ENCODE measurements around the gene ORMDL3. TPM values are rescaled to one million over a fixed set of nuclear protein-coding genes. Genes with fewer than 3 reads are reported as not detected.
"Not testable (repeated sequence)": the region's sequence is repeated elsewhere in the genome, so short reads cannot be mapped to it uniquely, and the experiment has no call there.

ORMDL3 gene
- total and polyA plus RNA-seq, 4 experiments from 2014 or later = 79.6 to 161 (median 88.8) TPM

DNA sequence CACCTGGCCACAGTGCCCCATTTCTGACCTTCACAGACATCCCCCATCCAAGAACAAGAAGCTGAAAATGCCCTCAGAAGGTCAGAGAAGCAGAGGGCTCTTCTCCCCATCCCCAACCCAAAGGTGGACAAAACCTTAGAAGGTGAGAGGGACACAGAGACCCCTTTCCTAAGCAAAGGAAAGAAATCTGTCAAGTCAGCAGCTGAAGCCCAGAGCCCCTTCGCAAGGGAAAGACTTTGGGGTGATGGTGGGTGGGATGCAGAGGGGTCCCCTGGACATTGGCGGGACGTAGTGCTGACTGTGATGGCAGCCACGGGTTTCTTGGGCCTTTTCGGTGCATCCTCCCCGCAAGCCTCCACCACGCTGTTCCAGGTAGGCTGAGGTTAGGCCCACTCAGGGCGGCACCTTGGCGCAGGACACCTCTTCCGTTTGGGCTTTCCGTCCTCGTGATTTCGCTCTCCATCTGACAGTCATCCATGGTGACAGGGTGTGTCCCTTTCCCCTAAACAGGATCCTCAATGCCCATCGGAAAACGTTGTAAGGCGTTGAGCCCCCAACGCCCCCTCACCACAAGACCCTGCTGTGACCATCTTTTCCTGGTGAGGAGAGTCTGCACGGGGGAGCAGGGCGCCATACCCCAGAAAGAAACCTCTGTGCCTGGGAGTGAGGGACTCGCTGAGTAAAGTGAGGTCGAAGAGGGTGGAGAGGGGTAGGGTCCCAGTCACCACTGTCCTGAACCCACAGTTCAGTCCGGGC is 24.7 kb upstream of the ORMDL3 start:
- POLR2A ChIA-PET (ENCODE audit: partially characterized antibody) = interaction anchor here (3.2 to 3.9 kb wide), 2 partner anchors 25 to 29 kb away, joined by 18 to 52 read pairs; partner anchors contain the start of genes LRRC3C, ORMDL3 and PSMD3
- Histone ChIP-seq H3K9me3 (ENCODE audit: control insufficient read depth in 1 of 2, low read length in 2 of 2) (no peaks in the 10 kb centered on the region), H3K27me3 (ENCODE audit: insufficient read depth, low read length) (no peaks in the 10 kb centered on the region), H3K27ac (ENCODE audit: low read depth, low read length) (no peak overlapping the region), H3K36me3 (ENCODE audit: insufficient read depth, low read length) (no peaks in the 10 kb centered on the region), H3K4me3 (ENCODE audit: low read length in 2 of 2) (peak overlapping the region in 1 of 2 donors; percentile 63), H3K4me1 (ENCODE audit: insufficient read depth, low read length) (peaks cover 12% of the 10 kb centered on the region)
- Mint-ChIP-seq H3K27me3 (no peaks in the 10 kb centered on the region), H3K9me3 (no peaks in the 10 kb centered on the region), H3K4me3 (peak overlapping the region; percentile 51 to 79 (median 68)), H3K27ac (peak overlapping the region; percentile 23 to 88 (median 57)), H3K4me1 (peaks cover 8 to 23% (median 11%) of the 10 kb centered on the region in 4 donors), H3K36me3 (no peaks in the 10 kb centered on the region)
- no peak for DNase-seq
- CTCF ChIA-PET (ENCODE audit: partially characterized antibody) = interaction anchor here (14.6 kb wide), 1 partner anchor 28 kb away, joined by 197 read pairs; the partner anchor contains the start of gene PSMD3
- intact Hi-C loops (cut with micrococcal nuclease) = loop anchor here (1.0 to 10.0 kb wide), 3 partner anchors 25 to 197 kb away; partner anchors contain the start of genes LRRC3C and ORMDL3

DNA sequence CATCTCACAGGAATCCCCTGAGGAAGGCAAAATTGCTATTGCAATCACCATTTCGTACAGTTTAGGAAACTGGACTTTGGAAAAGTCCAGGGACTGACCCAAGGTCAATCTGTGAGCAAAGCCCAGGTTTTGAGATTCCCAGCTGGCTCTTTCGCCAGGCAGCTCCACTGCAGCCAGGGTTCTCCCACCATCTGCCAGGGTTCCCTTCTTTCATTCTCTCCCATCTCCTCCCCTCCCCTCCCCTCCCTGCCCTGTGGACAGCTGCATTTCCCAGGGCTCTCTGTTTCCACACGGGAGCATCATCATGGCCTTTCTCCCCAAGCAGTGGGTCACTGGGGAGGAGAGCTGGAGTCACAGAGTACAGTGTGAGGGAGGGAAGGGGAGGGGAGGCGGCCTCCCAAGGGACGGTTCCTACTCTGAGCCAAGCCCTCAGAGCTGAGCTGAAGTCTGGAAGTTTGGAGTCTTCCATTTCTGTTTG is 23.5 kb upstream of the ORMDL3 start:
- Mint-ChIP-seq H3K9me3 (no peaks in the 10 kb centered on the region), H3K4me3 (no peak overlapping the region), H3K36me3 (no peaks in the 10 kb centered on the region), H3K4me1 (peaks cover 8 to 23% (median 11%) of the 10 kb centered on the region in 4 donors), H3K27me3 (no peaks in the 10 kb centered on the region), H3K27ac (no peak overlapping the region)
- no peak overlapping the region for H3K4me3 ChIP-seq (ENCODE audit: low read length in 2 of 2)
- ChIA-PET CTCF (ENCODE audit: partially characterized antibody) (no interaction called here), POLR2A (ENCODE audit: partially characterized antibody) (interaction anchor here (1.2 kb wide), 1 partner anchor 25 kb away, joined by 3 read pairs; no protein-coding TSS in a partner anchor)
- no peak for DNase-seq
- intact Hi-C loops (cut with micrococcal nuclease) = loop anchor here (10.0 kb wide), 1 partner anchor 196 kb away; no protein-coding TSS in a partner anchor
- H3K9me3 ChIP-seq (ENCODE audit: control insufficient read depth in 1 of 2, low read length in 2 of 2) = no peaks in the 10 kb centered on the region
- no peaks in the 10 kb centered on the region for H3K36me3 ChIP-seq (ENCODE audit: insufficient read depth, low read length)
- H3K4me1 ChIP-seq (ENCODE audit: insufficient read depth, low read length) = peaks cover 12% of the 10 kb centered on the region
- no peaks in the 10 kb centered on the region for H3K27me3 ChIP-seq (ENCODE audit: insufficient read depth, low read length)
- H3K27ac ChIP-seq (ENCODE audit: low read depth, low read length) = no peak overlapping the region

DNA sequence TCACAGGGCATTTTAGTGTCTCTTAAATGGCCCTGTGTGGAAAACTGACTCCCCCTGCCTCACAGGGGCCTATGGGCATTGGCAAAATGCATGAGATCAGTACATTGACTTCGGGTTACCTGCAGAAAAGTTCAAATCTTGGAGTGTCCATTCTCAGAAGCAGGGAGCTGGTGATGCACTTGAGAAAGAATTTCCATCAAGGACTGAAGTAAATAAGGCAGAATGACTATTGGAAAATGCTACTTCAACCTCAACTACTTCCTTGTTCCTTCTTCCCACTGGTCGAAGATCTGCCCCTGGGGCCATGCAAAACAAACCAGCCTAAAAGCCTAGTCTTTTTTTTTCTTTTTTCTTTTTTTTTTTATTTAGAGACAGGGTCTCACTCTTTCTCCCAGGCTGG is 21.6 kb upstream of the ORMDL3 start:
- Mint-ChIP-seq H3K27ac (peak overlapping the region in 1 of 7 donors; percentile 44), H3K4me3 (no peak overlapping the region), H3K36me3 (no peaks in the 10 kb centered on the region), H3K27me3 (no peaks in the 10 kb centered on the region), H3K4me1 (peaks cover 8 to 23% (median 11%) of the 10 kb centered on the region in 4 donors), H3K9me3 (no peaks in the 10 kb centered on the region)
- H3K4me3 ChIP-seq (ENCODE audit: low read length in 2 of 2) = no peak overlapping the region
- H3K4me1 ChIP-seq (ENCODE audit: insufficient read depth, low read length) = peaks cover 12% of the 10 kb centered on the region
- no peak overlapping the region for H3K27ac ChIP-seq (ENCODE audit: low read depth, low read length)
- H3K27me3 ChIP-seq (ENCODE audit: insufficient read depth, low read length) = no peaks in the 10 kb centered on the region
- no peaks in the 10 kb centered on the region for H3K36me3 ChIP-seq (ENCODE audit: insufficient read depth, low read length)
- no peak for DNase-seq
- intact Hi-C loops (cut with micrococcal nuclease) = no loop called here
- no peaks in the 10 kb centered on the region for H3K9me3 ChIP-seq (ENCODE audit: control insufficient read depth in 1 of 2, low read length in 2 of 2)
- ChIA-PET CTCF (ENCODE audit: partially characterized antibody) (no interaction called here), POLR2A (ENCODE audit: partially characterized antibody) (interaction anchor here (0.5 to 1.4 kb wide), 2 partner anchors 23 to 30 kb away, joined by 3 read pairs; no protein-coding TSS in a partner anchor)

DNA sequence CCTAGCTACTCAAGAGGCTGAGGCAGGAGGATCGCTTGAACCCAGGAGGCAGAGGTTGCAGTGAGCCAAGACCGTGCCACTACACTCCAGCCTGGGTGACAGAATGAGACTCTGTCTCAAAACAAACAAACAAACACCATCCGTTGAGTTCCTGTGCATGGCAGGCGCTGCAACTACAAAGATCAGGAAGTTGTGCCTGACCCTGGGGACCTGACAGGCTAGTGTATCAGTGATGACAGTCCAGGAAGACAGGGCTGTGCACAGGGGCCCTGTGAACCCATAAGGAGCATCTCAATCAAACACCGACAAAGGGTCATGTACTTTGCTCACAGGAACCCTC is 21.1 kb upstream of the ORMDL3 start:
- H3K36me3 ChIP-seq (ENCODE audit: insufficient read depth, low read length); H3K27ac ChIP-seq (ENCODE audit: low read depth, low read length); intact Hi-C loops (cut with micrococcal nuclease); H3K9me3 ChIP-seq (ENCODE audit: control insufficient read depth in 1 of 2, low read length in 2 of 2); H3K4me1 ChIP-seq (ENCODE audit: insufficient read depth, low read length); H3K9me3 Mint-ChIP-seq; H3K27me3 Mint-ChIP-seq; H3K4me3 ChIP-seq (ENCODE audit: low read length in 2 of 2); H3K4me3 Mint-ChIP-seq; DNase-seq; H3K36me3 Mint-ChIP-seq; H3K27me3 ChIP-seq (ENCODE audit: insufficient read depth, low read length): not testable (repeated sequence)
- POLR2A ChIA-PET (ENCODE audit: partially characterized antibody) = interaction anchor here (1.4 kb wide), 1 partner anchor 22 kb away, joined by 3 read pairs; no protein-coding TSS in a partner anchor
- peak overlapping the region in 2 of 7 donors; percentile 9 to 44 for H3K27ac Mint-ChIP-seq
- CTCF ChIA-PET (ENCODE audit: partially characterized antibody) = interaction anchor here (1.2 kb wide), 1 partner anchor 326 kb away, joined by 4 read pairs; no protein-coding TSS in a partner anchor
- peaks cover 6 to 19% (median 8%) of the 10 kb centered on the region in 4 donors for H3K4me1 Mint-ChIP-seq

DNA sequence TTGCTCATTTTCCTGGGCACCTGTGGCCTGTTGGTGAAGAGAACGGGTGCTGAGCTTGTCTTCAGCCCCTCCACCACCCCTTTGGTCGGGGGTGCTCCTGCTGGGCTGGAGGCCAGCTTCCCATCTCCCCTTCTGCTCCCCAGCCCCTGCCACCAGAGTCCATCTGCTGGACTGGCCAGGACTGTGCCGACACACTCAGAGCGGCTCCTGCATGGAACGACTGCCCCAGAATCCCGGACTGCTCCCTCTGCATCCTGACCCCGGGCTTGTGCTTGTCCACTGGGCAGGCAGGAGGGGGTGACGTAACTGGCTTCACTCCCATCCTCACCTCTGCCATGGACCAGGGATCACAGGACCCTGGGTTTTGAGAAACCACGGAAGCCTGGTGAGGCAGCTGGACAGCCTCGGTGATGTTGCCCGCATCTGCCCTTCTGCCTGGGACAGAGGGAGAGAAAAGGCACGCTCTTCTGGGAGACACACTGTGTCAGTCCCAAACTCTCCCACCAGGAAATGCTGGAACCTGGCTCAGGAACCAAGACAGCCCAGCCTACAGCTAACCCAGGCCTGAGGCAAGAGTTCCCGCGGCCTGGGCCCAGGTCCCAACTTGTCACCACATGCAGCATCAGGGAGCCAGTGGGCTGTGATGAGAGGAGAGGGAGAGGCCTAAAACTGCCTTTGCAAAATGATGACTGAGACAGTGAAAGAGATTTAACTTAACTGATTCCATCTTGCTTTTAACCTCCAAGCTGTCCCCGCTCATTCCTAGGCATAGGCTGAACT is 19.3 kb upstream of the ORMDL3 start:
- Mint-ChIP-seq H3K27ac (no peak overlapping the region), H3K36me3 (no peaks in the 10 kb centered on the region), H3K4me3 (no peak overlapping the region), H3K4me1 (peaks cover 0 to 8% (median 3%) of the 10 kb centered on the region in 4 donors), H3K27me3 (no peaks in the 10 kb centered on the region), H3K9me3 (no peaks in the 10 kb centered on the region)
- H3K4me3 ChIP-seq (ENCODE audit: low read length in 2 of 2) = no peak overlapping the region
- no peaks in the 10 kb centered on the region for H3K4me1 ChIP-seq (ENCODE audit: insufficient read depth, low read length)
- no peaks in the 10 kb centered on the region for H3K36me3 ChIP-seq (ENCODE audit: insufficient read depth, low read length)
- no peak overlapping the region for H3K27ac ChIP-seq (ENCODE audit: low read depth, low read length)
- ChIA-PET CTCF (ENCODE audit: partially characterized antibody) (interaction anchor here (1.3 kb wide), 1 partner anchor 24 kb away, joined by 3 read pairs; no protein-coding TSS in a partner anchor), POLR2A (ENCODE audit: partially characterized antibody) (no interaction called here)
- no peaks in the 10 kb centered on the region for H3K27me3 ChIP-seq (ENCODE audit: insufficient read depth, low read length)
- intact Hi-C loops (cut with micrococcal nuclease) = no loop called here
- no peaks in the 10 kb centered on the region for H3K9me3 ChIP-seq (ENCODE audit: control insufficient read depth in 1 of 2, low read length in 2 of 2)
- DNase-seq = no peak

DNA sequence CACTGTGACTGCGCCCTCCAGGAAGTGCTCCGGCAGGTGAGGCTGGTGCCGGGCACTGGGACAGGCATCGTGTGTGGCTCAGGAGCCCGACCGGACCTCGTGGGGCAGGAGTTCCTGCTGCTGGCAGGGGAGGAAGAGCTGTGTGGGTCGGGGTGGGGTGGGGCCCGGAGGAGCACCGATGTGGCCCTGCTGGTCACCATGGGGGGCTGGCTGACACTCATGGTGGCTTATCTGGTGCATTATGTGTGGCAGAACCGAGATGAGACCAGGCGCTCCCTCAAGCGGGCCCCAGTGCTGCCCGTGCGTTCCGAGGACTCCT is 17.0 kb upstream of the ORMDL3 start:
- Histone ChIP-seq H3K4me3 (ENCODE audit: low read length in 2 of 2) (no peak overlapping the region), H3K36me3 (ENCODE audit: insufficient read depth, low read length) (no peaks in the 10 kb centered on the region), H3K9me3 (ENCODE audit: control insufficient read depth in 1 of 2, low read length in 2 of 2) (no peaks in the 10 kb centered on the region), H3K27ac (ENCODE audit: low read depth, low read length) (no peak overlapping the region), H3K27me3 (ENCODE audit: insufficient read depth, low read length) (no peaks in the 10 kb centered on the region), H3K4me1 (ENCODE audit: insufficient read depth, low read length) (peaks cover 13% of the 10 kb centered on the region)
- Mint-ChIP-seq H3K27me3 (no peaks in the 10 kb centered on the region), H3K9me3 (no peaks in the 10 kb centered on the region), H3K27ac (no peak overlapping the region), H3K4me3 (no peak overlapping the region), H3K36me3 (no peaks in the 10 kb centered on the region), H3K4me1 (peaks cover 8 to 24% (median 10%) of the 10 kb centered on the region in 4 donors)
- no peak for DNase-seq
- ChIA-PET POLR2A (ENCODE audit: partially characterized antibody) (interaction anchor here (1.1 kb wide), 1 partner anchor 744 kb away, joined by 3 read pairs; the partner anchor contains the start of gene RPL19), CTCF (ENCODE audit: partially characterized antibody) (no interaction called here)
- intact Hi-C loops (cut with micrococcal nuclease) = no loop called here

All from CD4-positive, alpha-beta memory T cell (primary cell).